DND-41 (cell line): ENCODE data around the gene PLEKHA5.

Experiments
- EZH2 ChIP-seq: IDR thresholded peaks from 3 replicates; pipeline ENCODE4 v1.6.1; 2012; ENCODE audit warnings: borderline replicate concordance, low read depth, mild to moderate bottlenecking, moderate library complexity, low read length, inconsistent platforms; ENCODE audit not compliant: severe bottlenecking
- TF ChIP-seq, protein P1 (sequence below): IDR thresholded peaks from 2 replicates; pipeline ENCODE4 v1.5.1; 2012; ENCODE audit warnings: borderline replicate concordance, low read length, moderate library complexity, mild to moderate bottlenecking; ENCODE audit not compliant: poor library complexity, severe bottlenecking; ENCODE audit errors: extremely low read depth

DNA sequence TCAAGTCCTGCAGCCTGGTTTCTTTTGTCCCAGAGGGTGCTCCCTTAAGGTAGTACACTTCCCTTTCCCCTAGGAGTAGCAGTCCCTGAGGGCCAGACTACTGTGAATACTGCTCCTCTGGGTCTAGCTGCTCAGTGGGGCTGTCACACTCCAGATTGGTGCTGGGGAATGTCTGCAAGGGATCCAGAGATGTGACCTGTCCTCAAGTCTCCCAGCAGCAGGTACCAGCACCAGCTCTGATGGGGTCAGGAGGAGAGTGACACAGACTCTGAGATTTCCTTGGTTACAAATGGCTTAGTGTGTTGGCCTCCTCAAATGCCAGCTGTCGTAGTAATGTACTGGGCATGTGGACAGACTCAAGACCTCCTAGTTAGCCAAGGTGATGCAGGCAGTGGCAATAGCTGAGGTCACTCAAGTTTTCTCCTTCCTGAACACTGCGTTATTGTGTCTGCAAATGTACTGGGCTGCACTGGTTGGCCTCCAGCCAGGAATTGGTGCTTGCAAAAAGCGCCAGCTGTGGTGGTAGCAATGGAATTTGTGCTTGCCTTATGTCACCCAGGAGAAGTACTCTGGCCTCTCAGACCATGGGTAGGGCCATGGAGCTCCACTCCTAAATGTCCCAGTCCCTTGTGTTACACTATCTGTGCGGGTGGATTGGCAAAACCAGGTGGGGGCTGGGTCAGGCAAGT, 273.4 kb downstream of the PLEKHA5 start:
- TF ChIP-seq, protein P1, sequence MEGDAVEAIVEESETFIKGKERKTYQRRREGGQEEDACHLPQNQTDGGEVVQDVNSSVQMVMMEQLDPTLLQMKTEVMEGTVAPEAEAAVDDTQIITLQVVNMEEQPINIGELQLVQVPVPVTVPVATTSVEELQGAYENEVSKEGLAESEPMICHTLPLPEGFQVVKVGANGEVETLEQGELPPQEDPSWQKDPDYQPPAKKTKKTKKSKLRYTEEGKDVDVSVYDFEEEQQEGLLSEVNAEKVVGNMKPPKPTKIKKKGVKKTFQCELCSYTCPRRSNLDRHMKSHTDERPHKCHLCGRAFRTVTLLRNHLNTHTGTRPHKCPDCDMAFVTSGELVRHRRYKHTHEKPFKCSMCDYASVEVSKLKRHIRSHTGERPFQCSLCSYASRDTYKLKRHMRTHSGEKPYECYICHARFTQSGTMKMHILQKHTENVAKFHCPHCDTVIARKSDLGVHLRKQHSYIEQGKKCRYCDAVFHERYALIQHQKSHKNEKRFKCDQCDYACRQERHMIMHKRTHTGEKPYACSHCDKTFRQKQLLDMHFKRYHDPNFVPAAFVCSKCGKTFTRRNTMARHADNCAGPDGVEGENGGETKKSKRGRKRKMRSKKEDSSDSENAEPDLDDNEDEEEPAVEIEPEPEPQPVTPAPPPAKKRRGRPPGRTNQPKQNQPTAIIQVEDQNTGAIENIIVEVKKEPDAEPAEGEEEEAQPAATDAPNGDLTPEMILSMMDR: no peak
- no peak for TF ChIP-seq EZH2
